ENCODE measurements around the gene ADGB. TPM values are rescaled to one million over a fixed set of nuclear protein-coding genes. Genes with fewer than 3 reads are reported as not detected.

The ADGB gene
- polyA plus RNA-seq, 1 donor (not counting 4 experiments of a cell fraction or from before 2014, with no cell fraction given) = not detected

GRCh38 chr6:146864300-146864699 is 265.5 kb downstream of the ADGB start:
- H3K4me1 ChIP-seq (ENCODE audit: control insufficient read depth, extremely low read depth, insufficient read depth, low read length) = no peaks in the 10 kb centered on the region
- no peak overlapping the region for H3K27ac ChIP-seq (ENCODE audit: control insufficient read depth, insufficient read depth, low read length)
- TF ChIP-seq CTCF (optimal IDR thresholded peaks at IDR 0.05 in 1 of 3, IDR thresholded peaks at IDR 0.05 in 1 of 3, conservative IDR thresholded peaks at IDR 0.05 in 1 of 3; ENCODE audit: extremely low read depth in 1 of 3, insufficient read depth in 2 of 3, low read length in 3 of 3) = no peak
- no peak for TF ChIP-seq EZH2 (IDR thresholded peaks at IDR 0.05; ENCODE audit: low read length)
- H3K9me3 ChIP-seq (ENCODE audit: control insufficient read depth, low read depth, low read length) = no peaks in the 10 kb centered on the region
- dilution Hi-C loops (cut with MboI; ENCODE audit: extremely low pct_ligation_motif_present, low sequenced_read_pairs) = no loop called here
- no peaks in the 10 kb centered on the region for H3K79me2 ChIP-seq (ENCODE audit: control insufficient read depth, insufficient read depth, low read length)
- no peak for DNase-seq (ENCODE audit: low read depth, low spot score)
- no peak overlapping the region for H2AFZ ChIP-seq (ENCODE audit: control insufficient read depth, low read length)
- H3K27me3 ChIP-seq (ENCODE audit: control insufficient read depth, extremely low read depth, insufficient read depth, low read length) = no peaks in the 10 kb centered on the region
- H3K9me1 ChIP-seq (ENCODE audit: control insufficient read depth, extremely low read depth, insufficient read depth, low read length) = no peaks in the 10 kb centered on the region
- H3K4me2 ChIP-seq (ENCODE audit: control insufficient read depth, extremely low read depth, insufficient read depth, low read depth, low read length) = no peak overlapping the region
- no peaks in the 10 kb centered on the region for H3K36me3 ChIP-seq (ENCODE audit: control insufficient read depth in 2 of 2, extremely low read depth in 1 of 2, insufficient read depth in 2 of 2, low read length in 2 of 2)
- H3K4me3 ChIP-seq (ENCODE audit: control insufficient read depth in 2 of 3, extremely low read depth in 1 of 3, insufficient read depth in 2 of 3, low read depth in 1 of 3, low read length in 3 of 3) = no peak overlapping the region
- FAIRE-seq = no peak
- no peaks in the 10 kb centered on the region for H4K20me1 ChIP-seq (ENCODE audit: control insufficient read depth, extremely low read depth, insufficient read depth, low read length)
- no peak overlapping the region for H3K9ac ChIP-seq (ENCODE audit: control insufficient read depth, extremely low read depth, insufficient read depth, low read length)

- no peaks in the 10 kb centered on the region for H3K79me2 ChIP-seq (ENCODE audit: control insufficient read depth, insufficient read depth, low read length)
- DNase-seq (ENCODE audit: low read depth, low spot score) (no peak), FAIRE-seq (no peak)
- no peak overlapping the region for H2AFZ ChIP-seq (ENCODE audit: control insufficient read depth, low read length)
- dilution Hi-C loops (cut with MboI; ENCODE audit: extremely low pct_ligation_motif_present, low sequenced_read_pairs) = no loop called here
- H3K9me1 ChIP-seq (ENCODE audit: control insufficient read depth, extremely low read depth, insufficient read depth, low read length) = no peaks in the 10 kb centered on the region
- TF ChIP-seq CTCF (optimal IDR thresholded peaks at IDR 0.05 in 1 of 3, IDR thresholded peaks at IDR 0.05 in 1 of 3, conservative IDR thresholded peaks at IDR 0.05 in 1 of 3; ENCODE audit: extremely low read depth in 1 of 3, insufficient read depth in 2 of 3, low read length in 3 of 3) = no peak
- no peak for TF ChIP-seq EZH2 (IDR thresholded peaks at IDR 0.05; ENCODE audit: low read length)
- H3K4me1 ChIP-seq (ENCODE audit: control insufficient read depth, extremely low read depth, insufficient read depth, low read length) = no peaks in the 10 kb centered on the region
- no peak overlapping the region for H3K27ac ChIP-seq (ENCODE audit: control insufficient read depth, insufficient read depth, low read length)
- H3K4me3 ChIP-seq (ENCODE audit: control insufficient read depth in 2 of 3, extremely low read depth in 1 of 3, insufficient read depth in 2 of 3, low read depth in 1 of 3, low read length in 3 of 3) = no peak overlapping the region
- no peaks in the 10 kb centered on the region for H4K20me1 ChIP-seq (ENCODE audit: control insufficient read depth, extremely low read depth, insufficient read depth, low read length)
- H3K9ac ChIP-seq (ENCODE audit: control insufficient read depth, extremely low read depth, insufficient read depth, low read length) = no peak overlapping the region
- no peaks in the 10 kb centered on the region for H3K9me3 ChIP-seq (ENCODE audit: control insufficient read depth, low read depth, low read length)
- no peak overlapping the region for H3K4me2 ChIP-seq (ENCODE audit: control insufficient read depth, extremely low read depth, insufficient read depth, low read depth, low read length)
- H3K36me3 ChIP-seq (ENCODE audit: control insufficient read depth in 2 of 2, extremely low read depth in 1 of 2, insufficient read depth in 2 of 2, low read length in 2 of 2) = no peaks in the 10 kb centered on the region
- no peaks in the 10 kb centered on the region for H3K27me3 ChIP-seq (ENCODE audit: control insufficient read depth, extremely low read depth, insufficient read depth, low read length)
Observed at GRCh38 chr6:146864885-146865284, 266.1 kb downstream of the ADGB start.

Small RNA genes lying within 50 kb of the gene (small RNA-seq; reads per million reads assigned to genes)
- gene RNU6-906P (ENCODE audit: insufficient read length in 3 of 3, low read depth in 3 of 3, low replicate concordance in 1 of 3) = 0 reads per million in 3 experiments

Other genes with a start within 250 kb of the ADGB start
- gene RAB32, start 55.1 kb upstream of the ADGB start, polyA plus RNA-seq = 59.1 to 73.0 TPM (median 70.1 TPM) in 3 replicates

Data from keratinocyte (primary cell).